HG02970 (cell line): ENCODE measurements around the gene IDH3A.

Source experiments
- ATAC-seq: cut with Tn5 transposase; IDR thresholded peaks from one replicate; pipeline ENCODE4 v1.9.1; 2021; ENCODE audit warnings: mild to moderate bottlenecking, moderate library complexity, moderate number of reproducible peaks; ENCODE audit not compliant: unreplicated experiment, low FRiP score

The IDH3A gene

DNA sequence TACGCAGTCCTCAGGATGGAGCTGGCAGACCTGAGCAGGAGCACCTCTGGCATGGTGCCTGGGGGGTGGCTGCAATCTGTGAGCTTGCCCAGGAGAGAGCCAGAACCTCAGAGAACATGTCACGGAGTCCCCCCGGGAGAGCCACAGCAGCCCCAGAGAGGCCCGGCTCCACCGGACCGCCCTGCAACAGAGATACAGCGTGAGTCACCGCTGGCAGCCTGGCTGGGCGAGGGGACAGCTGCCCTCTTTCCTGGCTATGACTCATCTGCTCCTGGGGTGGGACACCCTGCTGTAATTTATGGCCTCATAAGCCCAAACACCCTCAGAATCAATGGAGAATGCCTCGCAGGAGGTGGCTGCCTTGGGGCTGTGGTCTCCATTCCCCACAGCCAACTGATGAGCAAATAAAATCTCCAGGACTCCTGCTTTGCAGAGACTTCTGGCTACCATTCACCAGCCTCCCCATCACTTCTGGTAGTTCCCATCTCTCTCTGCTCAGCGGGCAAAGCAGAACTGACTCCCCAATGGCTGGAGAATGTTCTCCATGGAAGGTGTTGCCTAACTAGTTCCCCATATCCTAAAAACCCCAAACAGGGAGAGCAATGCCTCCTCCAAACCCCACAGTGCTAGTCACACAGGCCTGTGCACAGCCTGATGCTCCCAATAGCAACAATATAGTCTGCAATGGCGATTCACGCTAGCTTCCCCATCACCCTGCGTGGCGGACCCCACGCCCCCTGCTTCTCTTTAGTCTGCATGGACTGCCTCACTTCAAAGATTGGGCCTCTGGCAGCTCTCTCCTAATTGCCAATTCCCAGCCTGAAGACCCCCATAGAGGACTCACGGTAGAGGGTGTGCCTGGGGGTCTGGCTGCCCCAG, 63.6 kb downstream of the IDH3A start:
- ATAC-seq = no peak

DNA sequence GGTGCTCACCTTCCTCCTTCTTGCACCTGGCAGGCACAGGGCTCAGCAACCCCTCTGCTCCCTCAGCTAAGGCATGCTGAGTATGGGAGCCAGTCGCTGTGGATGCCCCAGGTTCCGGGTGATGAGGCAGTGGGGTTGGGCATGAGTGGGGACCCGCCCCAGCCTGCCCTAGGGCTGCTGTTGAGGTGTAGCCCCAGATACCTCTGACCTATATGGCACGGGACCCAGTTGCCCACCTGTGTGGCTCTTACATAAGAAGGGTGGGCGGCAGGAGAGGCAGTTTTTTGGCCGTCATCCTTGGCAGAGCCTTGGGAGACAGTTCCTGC, 64.2 kb downstream of the IDH3A start:
- no peak for ATAC-seq

DNA sequence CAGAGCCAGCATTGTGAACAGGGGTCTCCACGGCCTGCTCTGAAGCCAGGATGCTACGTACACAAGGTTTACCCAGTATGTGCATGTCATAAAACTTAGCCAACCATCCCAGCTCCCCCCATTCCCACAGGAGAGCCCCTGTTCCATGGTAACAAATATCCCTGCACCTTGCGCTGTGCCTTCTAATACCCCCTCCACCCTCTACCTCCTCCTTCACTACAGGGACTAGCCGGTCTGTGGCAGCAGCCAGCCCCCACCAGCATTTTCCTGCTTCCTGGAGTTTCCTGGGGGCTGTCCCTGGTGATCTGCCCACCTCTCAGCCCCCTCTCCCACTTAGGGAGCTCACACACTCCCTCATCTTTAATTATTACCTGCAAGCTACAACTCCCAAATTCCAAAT, 64.8 kb downstream of the IDH3A start:
- no peak for ATAC-seq

DNA sequence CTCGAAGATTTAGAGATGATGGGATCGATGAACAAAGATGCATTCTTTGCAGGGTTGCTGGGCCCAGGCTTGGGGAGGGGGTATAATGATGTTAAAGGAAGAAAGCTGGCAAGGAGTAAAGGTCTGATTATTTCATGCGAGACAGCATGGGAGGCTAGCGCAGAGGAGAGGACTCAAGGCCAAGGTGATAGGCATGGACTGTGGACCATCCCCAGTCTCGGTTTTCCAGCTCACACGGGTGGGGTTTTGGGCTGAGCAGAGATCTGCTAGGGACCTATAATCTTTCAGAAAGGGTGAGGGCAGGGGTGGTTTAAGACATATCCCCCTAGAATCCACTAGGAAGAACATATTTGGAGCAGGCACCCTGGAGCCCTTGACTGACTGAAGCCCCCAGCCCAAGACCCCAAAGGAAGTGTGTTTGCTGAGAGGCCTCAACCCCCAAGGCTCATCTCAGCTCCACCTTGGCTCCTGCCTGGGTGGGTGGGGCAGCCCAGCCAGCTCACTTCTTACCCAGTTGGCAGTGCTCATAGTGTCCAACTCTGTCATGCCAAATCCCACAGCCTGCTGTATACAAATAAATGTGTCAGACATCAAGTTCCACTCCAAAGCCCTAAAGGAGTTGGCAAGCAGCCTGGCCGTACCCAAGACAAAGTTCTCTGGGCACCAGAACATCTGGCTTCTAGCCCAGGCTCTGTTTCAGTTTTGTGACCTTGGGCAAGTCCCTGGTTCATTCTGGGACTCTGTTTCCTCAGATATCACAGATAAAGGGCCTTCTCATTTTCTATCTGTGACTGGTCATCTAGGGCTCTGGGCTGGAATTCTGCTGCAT, 67.3 kb downstream of the IDH3A start:
- ATAC-seq = no peak

DNA sequence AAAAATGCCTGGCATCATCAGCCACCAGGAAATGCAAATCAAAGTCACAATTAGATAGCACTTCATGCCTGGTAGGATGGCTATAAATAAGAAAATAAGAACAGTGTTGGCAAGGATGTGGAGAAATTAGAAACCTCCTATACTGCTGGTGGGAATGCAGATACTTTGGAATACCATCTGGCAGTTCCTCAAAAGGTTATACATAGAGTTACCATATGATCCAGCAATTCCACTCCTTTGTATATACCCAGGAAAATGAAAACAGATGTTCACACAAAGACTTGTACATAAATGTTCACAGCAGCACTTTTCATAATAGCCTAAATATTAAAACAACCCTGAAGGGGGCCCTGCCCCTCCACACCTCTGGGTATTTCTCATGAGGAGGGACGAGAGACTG, 71.6 kb downstream of the IDH3A start:
- ATAC-seq = no peak
